ENCODE results near the gene MICAL3.

GRCh38 chr22:17779286-17780115 lies 244.9 kb downstream of the MICAL3 start:
- TF ChIP-seq, protein P1, sequence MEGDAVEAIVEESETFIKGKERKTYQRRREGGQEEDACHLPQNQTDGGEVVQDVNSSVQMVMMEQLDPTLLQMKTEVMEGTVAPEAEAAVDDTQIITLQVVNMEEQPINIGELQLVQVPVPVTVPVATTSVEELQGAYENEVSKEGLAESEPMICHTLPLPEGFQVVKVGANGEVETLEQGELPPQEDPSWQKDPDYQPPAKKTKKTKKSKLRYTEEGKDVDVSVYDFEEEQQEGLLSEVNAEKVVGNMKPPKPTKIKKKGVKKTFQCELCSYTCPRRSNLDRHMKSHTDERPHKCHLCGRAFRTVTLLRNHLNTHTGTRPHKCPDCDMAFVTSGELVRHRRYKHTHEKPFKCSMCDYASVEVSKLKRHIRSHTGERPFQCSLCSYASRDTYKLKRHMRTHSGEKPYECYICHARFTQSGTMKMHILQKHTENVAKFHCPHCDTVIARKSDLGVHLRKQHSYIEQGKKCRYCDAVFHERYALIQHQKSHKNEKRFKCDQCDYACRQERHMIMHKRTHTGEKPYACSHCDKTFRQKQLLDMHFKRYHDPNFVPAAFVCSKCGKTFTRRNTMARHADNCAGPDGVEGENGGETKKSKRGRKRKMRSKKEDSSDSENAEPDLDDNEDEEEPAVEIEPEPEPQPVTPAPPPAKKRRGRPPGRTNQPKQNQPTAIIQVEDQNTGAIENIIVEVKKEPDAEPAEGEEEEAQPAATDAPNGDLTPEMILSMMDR (IDR thresholded peaks at IDR 0.05) = no peak
- TF ChIP-seq POLR2AphosphoS5 (IDR thresholded peaks at IDR 0.05; ENCODE audit: low read depth, low read length) = no peak
- TF ChIP-seq REST (IDR thresholded peaks at IDR 0.05; ENCODE audit: insufficient read depth in 1 of 2, low read depth in 2 of 2, low read length in 1 of 2) = no peak
- TF ChIP-seq TCF7L2 (IDR thresholded peaks at IDR 0.05; ENCODE audit: low read depth, low read length) = no peak
- no peak for TF ChIP-seq SIN3A (IDR thresholded peaks at IDR 0.05; ENCODE audit: borderline replicate concordance, insufficient read depth, low read depth, low read length)

All from Panc1 (cell line).